ENCODE results near the gene MARS1. TPM values are rescaled to one million over a fixed set of nuclear protein-coding genes. Genes with fewer than 3 reads are reported as not detected.
"Not testable (repeated sequence)": the region's sequence is repeated elsewhere in the genome, so short reads cannot be mapped to it uniquely, and the experiment has no call there.

MARS1 gene
- total RNA-seq, 1 donor from 2014 or later, result 351 TPM

DNA sequence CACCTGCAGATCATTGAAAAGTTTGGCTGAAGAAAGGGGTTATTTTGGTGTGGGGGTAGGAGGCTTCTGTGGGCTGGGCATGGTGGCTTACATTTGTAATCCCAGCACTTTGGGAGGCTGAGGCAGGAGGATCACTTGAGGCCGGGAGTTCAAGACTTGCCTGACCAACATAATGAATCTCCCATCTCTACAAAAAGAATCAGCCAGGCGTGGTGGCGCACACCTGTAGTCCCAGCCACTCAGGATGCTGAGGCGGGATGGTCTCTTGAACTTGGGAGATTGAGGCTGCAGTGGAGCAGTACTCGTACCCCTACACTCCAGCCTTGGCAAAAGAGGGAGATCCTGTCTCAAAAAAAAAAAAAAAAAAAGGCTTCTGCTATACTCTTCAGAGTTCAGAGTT, 25.4 kb downstream of the MARS1 start:
- Mint-ChIP-seq H3K27me3 (ENCODE audit: low read depth, unreplicated experiment) (no peaks in the 10 kb centered on the region), H3K4me3 (ENCODE audit: unreplicated experiment) (no peak overlapping the region), H3K4me1 (ENCODE audit: low read depth, unreplicated experiment) (peaks cover 23% of the 10 kb centered on the region), H3K9me3 (ENCODE audit: unreplicated experiment) (no peaks in the 10 kb centered on the region), H3K27ac (ENCODE audit: unreplicated experiment) (no peak overlapping the region), H3K36me3 (ENCODE audit: low read depth, unreplicated experiment) (peaks cover 45% of the 10 kb centered on the region)
- no peak overlapping the region for H3K4me3 ChIP-seq (ENCODE audit: insufficient read depth, low read depth, low read length)
- H3K79me2 ChIP-seq (ENCODE audit: insufficient read depth, low read length), result peaks cover 17% of the 10 kb centered on the region
- H3K27ac ChIP-seq (ENCODE audit: low read depth, low read length), result no peak overlapping the region
- H2AFZ ChIP-seq (ENCODE audit: low read depth, low read length), result no peak overlapping the region
- DNase-seq (ENCODE audit: low read depth) (no peak), FAIRE-seq (no peak)
- H3K4me2 ChIP-seq (ENCODE audit: low read length), result no peak overlapping the region
- H3K9me3 ChIP-seq (ENCODE audit: insufficient read depth, low read depth, low read length), result no peaks in the 10 kb centered on the region
- H3K27me3 ChIP-seq (ENCODE audit: insufficient read depth, low read length), result no peaks in the 10 kb centered on the region
- peaks cover 13% of the 10 kb centered on the region for H3K4me1 ChIP-seq (ENCODE audit: insufficient read depth, low read length)
- peaks cover 61% of the 10 kb centered on the region for H3K36me3 ChIP-seq (ENCODE audit: insufficient read depth, low read length)
- no peak overlapping the region for H3K9ac ChIP-seq (ENCODE audit: low read length)
- TF ChIP-seq EZH2 (IDR thresholded peaks at IDR 0.05; ENCODE audit: insufficient read depth, low read length), result no peak
- TF ChIP-seq, protein P1, sequence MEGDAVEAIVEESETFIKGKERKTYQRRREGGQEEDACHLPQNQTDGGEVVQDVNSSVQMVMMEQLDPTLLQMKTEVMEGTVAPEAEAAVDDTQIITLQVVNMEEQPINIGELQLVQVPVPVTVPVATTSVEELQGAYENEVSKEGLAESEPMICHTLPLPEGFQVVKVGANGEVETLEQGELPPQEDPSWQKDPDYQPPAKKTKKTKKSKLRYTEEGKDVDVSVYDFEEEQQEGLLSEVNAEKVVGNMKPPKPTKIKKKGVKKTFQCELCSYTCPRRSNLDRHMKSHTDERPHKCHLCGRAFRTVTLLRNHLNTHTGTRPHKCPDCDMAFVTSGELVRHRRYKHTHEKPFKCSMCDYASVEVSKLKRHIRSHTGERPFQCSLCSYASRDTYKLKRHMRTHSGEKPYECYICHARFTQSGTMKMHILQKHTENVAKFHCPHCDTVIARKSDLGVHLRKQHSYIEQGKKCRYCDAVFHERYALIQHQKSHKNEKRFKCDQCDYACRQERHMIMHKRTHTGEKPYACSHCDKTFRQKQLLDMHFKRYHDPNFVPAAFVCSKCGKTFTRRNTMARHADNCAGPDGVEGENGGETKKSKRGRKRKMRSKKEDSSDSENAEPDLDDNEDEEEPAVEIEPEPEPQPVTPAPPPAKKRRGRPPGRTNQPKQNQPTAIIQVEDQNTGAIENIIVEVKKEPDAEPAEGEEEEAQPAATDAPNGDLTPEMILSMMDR (IDR thresholded peaks at IDR 0.05; ENCODE audit: insufficient read depth, low read depth, low read length), result no peak
- H4K20me1 ChIP-seq (ENCODE audit: insufficient read depth, low read length), result peaks cover 63% of the 10 kb centered on the region

DNA sequence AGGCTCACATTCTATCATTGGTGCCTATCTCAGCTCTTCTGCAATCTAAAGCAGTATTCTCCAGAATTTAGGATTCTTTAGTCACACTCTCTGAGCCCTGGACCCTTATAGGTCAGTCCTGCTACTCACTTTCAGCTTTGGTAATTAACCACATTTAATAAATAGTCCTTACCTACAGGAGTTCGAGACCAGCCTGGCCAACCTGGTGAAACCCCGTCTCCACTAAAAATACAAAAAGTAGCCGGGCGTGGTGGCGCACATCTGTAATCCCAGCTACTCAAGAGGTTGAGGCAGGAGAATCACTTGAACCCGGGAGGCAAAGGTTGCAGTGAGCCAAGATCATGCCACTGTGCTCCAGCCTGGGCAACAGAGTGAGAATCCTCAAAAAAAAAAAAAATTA, 25.8 kb downstream of the MARS1 start:
- not testable (repeated sequence) for H3K9me3 Mint-ChIP-seq (ENCODE audit: unreplicated experiment); H2AFZ ChIP-seq (ENCODE audit: low read depth, low read length); H3K27me3 ChIP-seq (ENCODE audit: insufficient read depth, low read length); H3K4me3 ChIP-seq (ENCODE audit: insufficient read depth, low read depth, low read length); H3K27ac ChIP-seq (ENCODE audit: low read depth, low read length); H3K27me3 Mint-ChIP-seq (ENCODE audit: low read depth, unreplicated experiment); H3K4me2 ChIP-seq (ENCODE audit: low read length); FAIRE-seq; DNase-seq (ENCODE audit: low read depth); H3K27ac Mint-ChIP-seq (ENCODE audit: unreplicated experiment); H3K9ac ChIP-seq (ENCODE audit: low read length); H3K9me3 ChIP-seq (ENCODE audit: insufficient read depth, low read depth, low read length); H3K4me3 Mint-ChIP-seq (ENCODE audit: unreplicated experiment)
- peaks cover 21% of the 10 kb centered on the region for H3K79me2 ChIP-seq (ENCODE audit: insufficient read depth, low read length)
- H3K4me1 ChIP-seq (ENCODE audit: insufficient read depth, low read length), result peaks cover 17% of the 10 kb centered on the region
- Mint-ChIP-seq H3K4me1 (ENCODE audit: low read depth, unreplicated experiment) (peaks cover 26% of the 10 kb centered on the region), H3K36me3 (ENCODE audit: low read depth, unreplicated experiment) (peaks cover 48% of the 10 kb centered on the region)
- H4K20me1 ChIP-seq (ENCODE audit: insufficient read depth, low read length), result peaks cover 67% of the 10 kb centered on the region
- H3K36me3 ChIP-seq (ENCODE audit: insufficient read depth, low read length), result peaks cover 63% of the 10 kb centered on the region

DNA sequence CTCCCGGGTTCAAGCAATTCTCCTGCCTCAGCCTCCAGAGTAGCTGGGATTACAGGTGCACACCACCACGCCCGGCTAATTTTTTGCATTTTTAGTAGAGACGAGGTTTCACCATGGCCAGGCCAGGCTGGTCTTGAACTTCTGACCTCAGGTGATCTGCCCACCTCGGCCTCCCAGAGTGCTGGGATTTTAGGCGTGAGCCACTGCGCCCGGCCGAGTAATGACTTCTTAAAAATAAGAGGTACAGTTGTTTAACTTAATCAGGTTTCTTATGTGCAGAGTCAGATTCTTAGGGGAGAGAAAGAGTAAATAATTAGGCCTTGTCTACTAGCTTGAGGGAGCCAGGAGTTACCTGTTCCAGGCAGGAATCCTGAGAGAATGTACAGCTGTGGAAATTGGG, 26.4 kb downstream of the MARS1 start:
- DNase-seq (ENCODE audit: low read depth); H2AFZ ChIP-seq (ENCODE audit: low read depth, low read length); H3K4me2 ChIP-seq (ENCODE audit: low read length); H3K4me3 ChIP-seq (ENCODE audit: insufficient read depth, low read depth, low read length); H3K27me3 Mint-ChIP-seq (ENCODE audit: low read depth, unreplicated experiment); H3K27ac ChIP-seq (ENCODE audit: low read depth, low read length); H3K27me3 ChIP-seq (ENCODE audit: insufficient read depth, low read length); FAIRE-seq; H3K9ac ChIP-seq (ENCODE audit: low read length); H3K9me3 Mint-ChIP-seq (ENCODE audit: unreplicated experiment); H3K9me3 ChIP-seq (ENCODE audit: insufficient read depth, low read depth, low read length); H3K27ac Mint-ChIP-seq (ENCODE audit: unreplicated experiment); H3K4me3 Mint-ChIP-seq (ENCODE audit: unreplicated experiment): not testable (repeated sequence)
- H3K36me3 ChIP-seq (ENCODE audit: insufficient read depth, low read length), result peaks cover 60% of the 10 kb centered on the region
- H4K20me1 ChIP-seq (ENCODE audit: insufficient read depth, low read length), result peaks cover 73% of the 10 kb centered on the region
- Mint-ChIP-seq H3K36me3 (ENCODE audit: low read depth, unreplicated experiment) (peaks cover 50% of the 10 kb centered on the region), H3K4me1 (ENCODE audit: low read depth, unreplicated experiment) (peaks cover 30% of the 10 kb centered on the region)
- peaks cover 22% of the 10 kb centered on the region for H3K4me1 ChIP-seq (ENCODE audit: insufficient read depth, low read length)
- H3K79me2 ChIP-seq (ENCODE audit: insufficient read depth, low read length), result peaks cover 27% of the 10 kb centered on the region
